ENCODE measurements around the gene RAD51B. TPM values are rescaled to one million over a fixed set of nuclear protein-coding genes. Genes with fewer than 3 reads are reported as not detected.

Gene RAD51B
- total RNA-seq, 1 experiment from 2014 or later = 8.5 TPM

DNA sequence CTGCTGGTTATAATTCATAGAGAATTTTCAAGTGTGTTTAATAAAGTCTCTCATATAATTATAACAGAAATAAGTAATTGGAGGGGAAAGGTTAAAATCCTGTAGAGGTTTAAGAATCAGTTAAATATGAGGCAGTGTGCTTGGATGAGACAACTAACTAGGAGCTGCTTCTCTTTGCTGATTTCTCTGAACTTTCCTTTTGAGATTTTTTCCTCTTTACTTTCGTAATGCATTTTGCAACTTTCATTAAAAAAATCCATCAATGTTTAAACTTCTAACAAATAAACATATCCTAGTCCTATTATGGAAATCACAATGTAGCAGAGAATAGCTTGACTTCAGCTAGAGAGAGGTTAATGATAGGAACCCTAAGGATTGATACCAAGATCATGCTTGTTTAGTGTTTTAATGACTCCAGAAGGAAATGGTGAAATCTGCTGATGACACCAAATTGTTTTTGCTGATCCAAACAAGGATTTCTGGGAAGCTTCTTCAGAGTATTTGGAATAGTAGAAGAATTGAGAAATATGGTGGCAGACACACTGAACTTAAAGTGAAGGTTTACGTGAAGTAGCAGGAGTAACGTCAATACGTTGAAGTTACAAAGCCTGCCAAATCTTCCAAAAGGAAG is 122.6 kb downstream of the RAD51B start:
- POLR2A ChIA-PET = no interaction called here
- H3K27me3 ChIP-seq (ENCODE audit: control insufficient read depth, insufficient read depth, low read length) = no peaks in the 10 kb centered on the region
- H3K4me3 ChIP-seq (ENCODE audit: low read depth in 2 of 2, low read length in 2 of 2) = no peak overlapping the region
- peak overlapping the region; percentile 87 for H3K27ac ChIP-seq (ENCODE audit: low read length)
- CTCF ChIA-PET = no interaction called here
- no TSS peak for BruUV-seq (replicated peaks)
- H3K36me3 ChIP-seq (ENCODE audit: control insufficient read depth, insufficient read depth, low read length) = no peaks in the 10 kb centered on the region
- peaks cover 36% of the 10 kb centered on the region for H3K4me1 ChIP-seq (ENCODE audit: control insufficient read depth, insufficient read depth, low read length)
- DNase-seq (ENCODE audit: low read depth, low spot score) (no peak), ATAC-seq (no peak)
- H3K9me3 ChIP-seq (ENCODE audit: control insufficient read depth, insufficient read depth, low read depth, low read length) = no peaks in the 10 kb centered on the region
- intact Hi-C loops (cut with micrococcal nuclease; ENCODE audit: unreplicated experiment) = loop anchor here (5.0 to 10.0 kb wide), 2 partner anchors 143 to 305 kb away; no protein-coding TSS in a partner anchor
- TF ChIP-seq TCF7L2 (IDR thresholded peaks at IDR 0.05; ENCODE audit: low read depth, low read length) = no peak
- TF ChIP-seq POLR2AphosphoS5 (IDR thresholded peaks at IDR 0.05; ENCODE audit: low read depth, low read length) = no peak
- no peak for TF ChIP-seq SIN3A (IDR thresholded peaks at IDR 0.05; ENCODE audit: borderline replicate concordance, insufficient read depth, low read depth, low read length)
- TF ChIP-seq, protein P1, sequence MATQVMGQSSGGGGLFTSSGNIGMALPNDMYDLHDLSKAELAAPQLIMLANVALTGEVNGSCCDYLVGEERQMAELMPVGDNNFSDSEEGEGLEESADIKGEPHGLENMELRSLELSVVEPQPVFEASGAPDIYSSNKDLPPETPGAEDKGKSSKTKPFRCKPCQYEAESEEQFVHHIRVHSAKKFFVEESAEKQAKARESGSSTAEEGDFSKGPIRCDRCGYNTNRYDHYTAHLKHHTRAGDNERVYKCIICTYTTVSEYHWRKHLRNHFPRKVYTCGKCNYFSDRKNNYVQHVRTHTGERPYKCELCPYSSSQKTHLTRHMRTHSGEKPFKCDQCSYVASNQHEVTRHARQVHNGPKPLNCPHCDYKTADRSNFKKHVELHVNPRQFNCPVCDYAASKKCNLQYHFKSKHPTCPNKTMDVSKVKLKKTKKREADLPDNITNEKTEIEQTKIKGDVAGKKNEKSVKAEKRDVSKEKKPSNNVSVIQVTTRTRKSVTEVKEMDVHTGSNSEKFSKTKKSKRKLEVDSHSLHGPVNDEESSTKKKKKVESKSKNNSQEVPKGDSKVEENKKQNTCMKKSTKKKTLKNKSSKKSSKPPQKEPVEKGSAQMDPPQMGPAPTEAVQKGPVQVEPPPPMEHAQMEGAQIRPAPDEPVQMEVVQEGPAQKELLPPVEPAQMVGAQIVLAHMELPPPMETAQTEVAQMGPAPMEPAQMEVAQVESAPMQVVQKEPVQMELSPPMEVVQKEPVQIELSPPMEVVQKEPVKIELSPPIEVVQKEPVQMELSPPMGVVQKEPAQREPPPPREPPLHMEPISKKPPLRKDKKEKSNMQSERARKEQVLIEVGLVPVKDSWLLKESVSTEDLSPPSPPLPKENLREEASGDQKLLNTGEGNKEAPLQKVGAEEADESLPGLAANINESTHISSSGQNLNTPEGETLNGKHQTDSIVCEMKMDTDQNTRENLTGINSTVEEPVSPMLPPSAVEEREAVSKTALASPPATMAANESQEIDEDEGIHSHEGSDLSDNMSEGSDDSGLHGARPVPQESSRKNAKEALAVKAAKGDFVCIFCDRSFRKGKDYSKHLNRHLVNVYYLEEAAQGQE (IDR thresholded peaks at IDR 0.05; ENCODE audit: insufficient read depth in 1 of 2, low read depth in 2 of 2, low read length in 1 of 2) = no peak
- TF ChIP-seq, protein P2, sequence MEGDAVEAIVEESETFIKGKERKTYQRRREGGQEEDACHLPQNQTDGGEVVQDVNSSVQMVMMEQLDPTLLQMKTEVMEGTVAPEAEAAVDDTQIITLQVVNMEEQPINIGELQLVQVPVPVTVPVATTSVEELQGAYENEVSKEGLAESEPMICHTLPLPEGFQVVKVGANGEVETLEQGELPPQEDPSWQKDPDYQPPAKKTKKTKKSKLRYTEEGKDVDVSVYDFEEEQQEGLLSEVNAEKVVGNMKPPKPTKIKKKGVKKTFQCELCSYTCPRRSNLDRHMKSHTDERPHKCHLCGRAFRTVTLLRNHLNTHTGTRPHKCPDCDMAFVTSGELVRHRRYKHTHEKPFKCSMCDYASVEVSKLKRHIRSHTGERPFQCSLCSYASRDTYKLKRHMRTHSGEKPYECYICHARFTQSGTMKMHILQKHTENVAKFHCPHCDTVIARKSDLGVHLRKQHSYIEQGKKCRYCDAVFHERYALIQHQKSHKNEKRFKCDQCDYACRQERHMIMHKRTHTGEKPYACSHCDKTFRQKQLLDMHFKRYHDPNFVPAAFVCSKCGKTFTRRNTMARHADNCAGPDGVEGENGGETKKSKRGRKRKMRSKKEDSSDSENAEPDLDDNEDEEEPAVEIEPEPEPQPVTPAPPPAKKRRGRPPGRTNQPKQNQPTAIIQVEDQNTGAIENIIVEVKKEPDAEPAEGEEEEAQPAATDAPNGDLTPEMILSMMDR (IDR thresholded peaks at IDR 0.05) = no peak
- in situ Hi-C loops (cut with HindIII; ENCODE audit: low pct_unique_long_range_greater_than_20kb, low sequenced_read_pairs) = no loop called here

DNA sequence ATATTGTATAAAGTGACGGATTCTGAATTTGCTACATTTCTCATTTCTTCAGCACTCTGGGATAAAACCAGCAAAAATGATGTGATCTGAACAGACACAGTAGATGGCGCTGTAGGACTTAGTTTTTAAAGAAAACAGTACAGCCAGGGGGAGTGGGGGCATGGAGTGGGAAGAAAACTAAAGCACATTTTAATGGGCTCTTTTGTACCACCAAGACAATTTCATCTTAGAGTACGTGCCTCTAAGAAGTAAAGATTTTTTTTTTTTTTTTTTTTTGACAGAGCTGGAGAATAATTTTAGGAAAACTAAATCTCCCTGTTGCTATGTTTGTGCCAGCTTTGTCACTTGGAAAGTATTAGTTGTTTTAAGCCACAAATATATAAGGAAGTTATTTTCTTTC is 124.4 kb downstream of the RAD51B start:
- peak; percentile 57 for DNase-seq (ENCODE audit: low read depth, low spot score)
- H3K9me3 ChIP-seq (ENCODE audit: control insufficient read depth, insufficient read depth, low read depth, low read length) = no peaks in the 10 kb centered on the region
- H3K36me3 ChIP-seq (ENCODE audit: control insufficient read depth, insufficient read depth, low read length) = no peaks in the 10 kb centered on the region
- no peaks in the 10 kb centered on the region for H3K27me3 ChIP-seq (ENCODE audit: control insufficient read depth, insufficient read depth, low read length)
- peaks cover 36% of the 10 kb centered on the region for H3K4me1 ChIP-seq (ENCODE audit: control insufficient read depth, insufficient read depth, low read length)
- BruUV-seq (replicated peaks) = no TSS peak
- intact Hi-C loops (cut with micrococcal nuclease; ENCODE audit: unreplicated experiment) (loop anchor here (5.0 to 10.0 kb wide), 2 partner anchors 141 to 303 kb away; no protein-coding TSS in a partner anchor), in situ Hi-C loops (cut with HindIII; ENCODE audit: low pct_unique_long_range_greater_than_20kb, low sequenced_read_pairs) (no loop called here)
- ATAC-seq = peak; percentile 86
- TF ChIP-seq, protein P2 (IDR thresholded peaks at IDR 0.05) = peak; percentile 58; the same call in 1 of the 2 replicates
- TF ChIP-seq, protein P1 (IDR thresholded peaks at IDR 0.05; ENCODE audit: insufficient read depth in 1 of 2, low read depth in 2 of 2, low read length in 1 of 2) = no peak
- peak overlapping the region; percentile 87; the same call in 1 of the 2 replicates for H3K27ac ChIP-seq (ENCODE audit: low read length)
- no peak overlapping the region for H3K4me3 ChIP-seq (ENCODE audit: low read depth in 2 of 2, low read length in 2 of 2)
- POLR2A ChIA-PET = interaction anchor here (0.6 kb wide), 2 partner anchors 151 to 844 kb away, joined by 3 to 8 read pairs; no protein-coding TSS in a partner anchor
- CTCF ChIA-PET = interaction anchor here (0.6 to 1.4 kb wide), 8 partner anchors 51 to 875 kb away, joined by 3 to 19 read pairs (median 6); no protein-coding TSS in a partner anchor
